GM12875 (cell line): ENCODE results near the gene WTAP.
"Not testable (repeated sequence)": the region's sequence is repeated elsewhere in the genome, so short reads cannot be mapped to it uniquely, and the experiment has no call there.

Source experiments
- H3K4me3 ChIP-seq: one replicate; pipeline ENCODE4 v1.5.1; 2011; ENCODE audit warnings: low read depth, low read length, control low read depth
- CTCF ChIP-seq: IDR thresholded peaks from 2 replicates; pipeline ENCODE4 v1.5.1; 2011; ENCODE audit warnings: low read depth, mild to moderate bottlenecking, control low read depth, inconsistent platforms, low read length, moderate library complexity, borderline replicate concordance; ENCODE audit not compliant: insufficient read depth

Gene WTAP

DNA sequence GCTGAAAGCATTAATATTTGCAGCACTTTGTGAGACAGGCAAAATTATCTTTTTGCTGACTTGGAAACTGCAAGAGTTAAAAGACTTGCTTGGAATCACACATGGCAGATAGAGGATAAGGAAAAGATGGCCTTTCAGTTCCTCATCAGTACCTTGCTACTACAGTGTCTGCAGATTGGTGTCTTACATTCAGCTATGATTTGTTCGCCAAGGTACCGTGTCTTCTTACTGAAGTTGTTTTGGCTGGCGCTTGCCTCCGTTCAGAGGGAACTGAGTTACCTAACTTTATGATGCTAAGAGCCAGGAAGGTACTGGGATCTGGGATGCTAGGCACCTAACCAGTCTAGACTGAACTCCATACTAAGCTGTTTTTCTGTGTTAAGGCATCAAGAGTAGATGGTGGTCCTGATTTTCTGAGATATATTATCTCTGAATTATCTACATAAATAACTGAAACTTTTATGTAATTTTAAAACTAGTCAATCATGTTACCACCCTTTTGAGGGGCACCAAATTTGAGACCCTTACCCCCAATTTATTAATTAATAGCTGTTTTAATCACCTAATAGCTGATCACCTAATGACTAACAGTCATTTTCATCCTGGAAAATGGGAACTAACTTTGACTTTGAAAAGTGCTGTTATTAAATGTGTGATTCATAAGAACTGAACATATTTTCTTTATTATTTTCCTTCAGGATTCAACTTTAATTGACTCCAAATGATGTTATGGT, 2.5 kb downstream of the WTAP start:
- H3K4me3 ChIP-seq: peak overlapping the region; percentile 12
- TF ChIP-seq CTCF: no peak

DNA sequence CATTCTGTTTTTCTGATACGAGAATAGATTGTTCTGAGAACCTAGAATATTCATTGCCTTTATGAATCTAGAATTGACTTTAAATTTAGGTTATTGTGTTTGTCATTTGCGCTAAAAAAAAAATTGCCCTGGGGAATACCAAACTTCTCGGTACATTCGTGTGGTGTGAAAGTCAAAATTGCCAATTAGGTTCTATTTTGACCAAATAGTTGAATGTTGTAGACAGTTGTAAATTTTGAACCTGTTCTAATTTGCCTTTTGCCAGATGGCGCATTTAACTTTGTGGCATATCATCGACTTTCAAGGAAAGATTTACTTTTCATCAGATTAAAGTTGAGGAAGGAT, 3.0 kb downstream of the WTAP start:
- TF ChIP-seq CTCF: no peak
- H3K4me3 ChIP-seq: no peak overlapping the region

- not testable (repeated sequence) for H3K4me3 ChIP-seq
Observed at GRCh38 chr6:159732550-159732949, 5.2 kb downstream of the WTAP start.

GRCh38 chr6:159733395-159733794, 6.1 kb downstream of the WTAP start:
- not testable (repeated sequence) for H3K4me3 ChIP-seq

- H3K4me3 ChIP-seq: no peak overlapping the region
- no peak for TF ChIP-seq CTCF
Observed at GRCh38 chr6:159736908-159737307, 9.6 kb downstream of the WTAP start.

- no peak for TF ChIP-seq CTCF
- no peak overlapping the region for H3K4me3 ChIP-seq
Observed at GRCh38 chr6:159739341-159739740, 12.0 kb downstream of the WTAP start.

GRCh38 chr6:159742165-159742564, 14.9 kb downstream of the WTAP start:
- no peak overlapping the region for H3K4me3 ChIP-seq
- TF ChIP-seq CTCF: no peak

DNA sequence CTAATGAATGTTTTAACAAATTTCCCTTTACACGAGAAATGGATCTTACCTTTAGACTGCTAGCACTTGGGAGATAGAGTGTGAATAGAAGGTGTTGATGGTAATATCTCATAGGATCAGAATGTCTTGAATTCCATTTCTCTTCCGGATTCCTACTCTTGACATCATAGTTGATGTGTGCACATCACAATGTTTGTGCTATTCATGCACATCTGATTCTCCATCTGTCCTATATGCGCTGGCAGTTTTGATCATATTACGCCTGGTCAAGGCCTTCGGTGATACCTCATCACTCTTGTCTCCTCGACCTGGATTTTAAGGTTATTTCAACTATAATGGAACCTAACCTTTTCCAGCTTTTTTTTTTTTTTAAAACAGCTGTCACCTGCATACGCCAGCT, 17.8 kb downstream of the WTAP start:
- no peak overlapping the region for H3K4me3 ChIP-seq
- no peak for TF ChIP-seq CTCF
